Measurements from ENCODE around the gene BAK1. TPM values are rescaled to one million over a fixed set of nuclear protein-coding genes. Genes with fewer than 3 reads are reported as not detected.

Gene BAK1
- total RNA-seq, 1 experiment from 2014 or later, result 40.0 TPM

DNA sequence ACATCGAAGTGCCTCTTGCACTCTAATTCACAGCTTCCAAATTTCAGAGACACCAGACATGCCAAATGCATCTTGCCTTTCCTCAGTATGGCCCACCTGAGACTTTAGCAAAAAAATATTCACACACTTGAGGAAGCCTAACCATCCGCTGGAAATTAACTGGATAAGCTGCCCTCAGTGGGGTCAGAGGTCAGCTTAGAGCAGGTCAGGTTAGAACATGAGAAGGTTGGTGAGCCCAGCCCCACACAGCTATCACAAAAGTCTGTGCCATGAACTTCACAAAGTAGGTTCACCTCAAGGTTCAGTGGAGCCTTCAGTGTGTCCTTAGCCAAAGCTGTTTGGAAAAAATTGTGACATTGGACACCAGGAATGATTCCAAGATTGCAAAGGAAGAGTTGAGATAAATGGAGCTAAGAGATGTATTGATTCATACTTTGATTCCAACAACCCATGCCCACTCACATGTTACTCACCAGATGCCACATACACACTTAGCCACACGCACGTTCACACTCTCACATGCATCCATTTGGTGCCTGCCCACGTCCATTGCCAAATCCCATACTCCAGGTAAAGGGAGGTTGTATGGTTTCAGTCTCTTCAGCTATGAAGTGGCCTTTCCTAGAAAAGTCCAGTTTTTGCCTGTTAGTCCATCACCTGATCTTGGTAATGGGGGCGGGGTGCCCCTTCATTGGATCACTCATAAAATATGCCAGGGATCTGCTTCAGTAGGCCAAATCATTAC, 11.1 kb downstream of the BAK1 start:
- H4K5ac ChIP-seq (ENCODE audit: insufficient read length, low read depth, low read length), result no peak overlapping the region
- H2BK12ac ChIP-seq (ENCODE audit: insufficient read length, low read depth, low read length), result no peak overlapping the region
- Mint-ChIP-seq H3K4me3 (no peak overlapping the region), H3K36me3 (ENCODE audit: insufficient read depth in 1 of 3, low read depth in 3 of 3) (peaks cover 2 to 6% (median 5%) of the 10 kb centered on the region in 3 experiments; a peak in 5 of 7 replicates), H3K9me3 (peaks cover 0 to 3% of the 10 kb centered on the region in 2 experiments; a peak in 1 of 5 replicates), H3K27ac (0 out of 7 replicates have a peak overlapping the region, but pooled peaks of 1 of the 3 experiments have one; percentile 59), H3K27me3 (ENCODE audit: low read depth) (peaks cover 5% of the 10 kb centered on the region), H3K4me1 (peaks cover 20 to 23% of the 10 kb centered on the region in 2 experiments)
- H3K9me3 ChIP-seq (ENCODE audit: control insufficient read depth, low read depth, low read length), result no peaks in the 10 kb centered on the region
- no peak overlapping the region for H3K4me2 ChIP-seq (ENCODE audit: insufficient read depth, insufficient read length, low read length)
- H3K4ac ChIP-seq (ENCODE audit: low read depth, low read length), result no peak overlapping the region
- TF ChIP-seq, protein P1, sequence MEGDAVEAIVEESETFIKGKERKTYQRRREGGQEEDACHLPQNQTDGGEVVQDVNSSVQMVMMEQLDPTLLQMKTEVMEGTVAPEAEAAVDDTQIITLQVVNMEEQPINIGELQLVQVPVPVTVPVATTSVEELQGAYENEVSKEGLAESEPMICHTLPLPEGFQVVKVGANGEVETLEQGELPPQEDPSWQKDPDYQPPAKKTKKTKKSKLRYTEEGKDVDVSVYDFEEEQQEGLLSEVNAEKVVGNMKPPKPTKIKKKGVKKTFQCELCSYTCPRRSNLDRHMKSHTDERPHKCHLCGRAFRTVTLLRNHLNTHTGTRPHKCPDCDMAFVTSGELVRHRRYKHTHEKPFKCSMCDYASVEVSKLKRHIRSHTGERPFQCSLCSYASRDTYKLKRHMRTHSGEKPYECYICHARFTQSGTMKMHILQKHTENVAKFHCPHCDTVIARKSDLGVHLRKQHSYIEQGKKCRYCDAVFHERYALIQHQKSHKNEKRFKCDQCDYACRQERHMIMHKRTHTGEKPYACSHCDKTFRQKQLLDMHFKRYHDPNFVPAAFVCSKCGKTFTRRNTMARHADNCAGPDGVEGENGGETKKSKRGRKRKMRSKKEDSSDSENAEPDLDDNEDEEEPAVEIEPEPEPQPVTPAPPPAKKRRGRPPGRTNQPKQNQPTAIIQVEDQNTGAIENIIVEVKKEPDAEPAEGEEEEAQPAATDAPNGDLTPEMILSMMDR (conservative IDR thresholded peaks at IDR 0.05), result no peak
- no peak overlapping the region for H3K23ac ChIP-seq (ENCODE audit: insufficient read length, low read depth, low read length)
- peaks cover 4% of the 10 kb centered on the region for H3K23me2 ChIP-seq (ENCODE audit: insufficient read length, low read depth, low read length, poor library complexity, severe bottlenecking)
- DNase-seq, result no peak
- H2BK120ac ChIP-seq (ENCODE audit: low read depth, low read length, poor library complexity, severe bottlenecking), result no peak overlapping the region
- H4K91ac ChIP-seq (ENCODE audit: insufficient read length, low read depth, low read length), result no peak overlapping the region
- H3K9ac ChIP-seq (ENCODE audit: extremely low read depth, insufficient read length, low read length), result no peak overlapping the region
- H4K8ac ChIP-seq (replicated peaks; ENCODE audit: insufficient read length, low read depth, low read length), result no peak overlapping the region
- no peak overlapping the region for H2AK5ac ChIP-seq (ENCODE audit: insufficient read length, low read length)
- no peak overlapping the region for H3K56ac ChIP-seq (ENCODE audit: insufficient read length, low read depth, low read length)
- no peak overlapping the region for H2BK15ac ChIP-seq (ENCODE audit: low read depth, low read length)
- H3K79me1 ChIP-seq (ENCODE audit: insufficient read depth, low read depth, low read length, poor library complexity, severe bottlenecking), result no peaks in the 10 kb centered on the region
- no peak overlapping the region for H3K27ac ChIP-seq (ENCODE audit: insufficient read length, low read depth, low read length)
- H2BK20ac ChIP-seq (ENCODE audit: low read depth, low read length, poor library complexity, severe bottlenecking), result no peak overlapping the region
- no peak overlapping the region for H3K14ac ChIP-seq (ENCODE audit: insufficient read depth, low read length)
- H3K79me2 ChIP-seq (ENCODE audit: insufficient read depth, low read length), result no peaks in the 10 kb centered on the region
- WGBS (ENCODE audit: extremely low coverage, insufficient read length, low lambda C conversion rate), result no CpG with 5 or more reads among the region's 6 CpGs
- H3T11ph ChIP-seq (ENCODE audit: low read length), result no peak overlapping the region
- H2AFZ ChIP-seq (ENCODE audit: low read length), result no peak overlapping the region
- H3K18ac ChIP-seq (ENCODE audit: insufficient read length, low read depth, low read length), result no peak overlapping the region
- no peak overlapping the region for H2BK5ac ChIP-seq (ENCODE audit: insufficient read length, low read length)
- H3K4me1 ChIP-seq (ENCODE audit: insufficient read depth, low read length), result no peaks in the 10 kb centered on the region
- H3K27me3 ChIP-seq (ENCODE audit: insufficient read depth, low read length), result no peaks in the 10 kb centered on the region
- no peaks in the 10 kb centered on the region for H4K20me1 ChIP-seq (ENCODE audit: control insufficient read depth, insufficient read depth, insufficient read length)
